Activated CD4-positive, alpha-beta T cell treated with anti-CD3 and anti-CD28 coated beads, Interleukin-10, Interleukin-2, amounts not matched to agents 100 ng/mL and 50 ng/mL, durations not matched to agents 16 hours and 8 hours (primary cell): Measurements from ENCODE around the gene MTCL1.
"Not testable (repeated sequence)": the region's sequence is repeated elsewhere in the genome, so short reads cannot be mapped to it uniquely, and the experiment has no call there.

Experiments
- DNase-seq: peaks from one replicate; pipeline ENCODE4 v3.0.0-alpha.2; 2020

The MTCL1 gene

DNA sequence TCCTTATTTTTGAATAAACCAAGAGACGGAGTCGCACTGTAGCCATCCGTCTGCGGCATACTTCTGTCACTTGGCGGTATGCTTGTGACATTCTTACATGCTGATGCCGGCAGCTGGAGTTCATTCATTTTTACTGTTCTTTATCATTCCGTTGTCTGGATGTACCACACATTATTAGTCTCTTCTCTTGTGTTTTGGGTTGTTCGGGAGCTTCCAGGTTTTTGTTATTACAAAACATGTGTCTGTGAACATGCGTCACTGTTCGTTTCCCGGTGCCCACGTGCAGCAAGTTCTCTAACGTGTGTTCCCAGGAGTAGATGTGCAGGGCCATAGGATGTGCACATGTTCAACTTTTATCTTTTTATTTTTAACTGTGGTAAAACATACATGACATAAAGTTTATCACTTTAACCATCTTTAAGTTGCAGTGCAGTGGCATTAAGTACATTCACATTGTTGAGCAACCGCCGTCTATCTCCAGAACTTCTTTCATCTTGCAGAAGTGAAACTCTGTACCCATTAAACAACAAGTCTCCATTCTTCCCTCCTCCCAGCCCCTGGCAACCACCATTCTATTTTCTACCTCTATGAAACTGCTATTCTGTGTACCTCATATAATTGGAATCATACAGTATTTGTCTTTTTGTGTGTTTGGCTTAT lies 40.1 kb downstream of the MTCL1 start:
- no peak for DNase-seq

DNA sequence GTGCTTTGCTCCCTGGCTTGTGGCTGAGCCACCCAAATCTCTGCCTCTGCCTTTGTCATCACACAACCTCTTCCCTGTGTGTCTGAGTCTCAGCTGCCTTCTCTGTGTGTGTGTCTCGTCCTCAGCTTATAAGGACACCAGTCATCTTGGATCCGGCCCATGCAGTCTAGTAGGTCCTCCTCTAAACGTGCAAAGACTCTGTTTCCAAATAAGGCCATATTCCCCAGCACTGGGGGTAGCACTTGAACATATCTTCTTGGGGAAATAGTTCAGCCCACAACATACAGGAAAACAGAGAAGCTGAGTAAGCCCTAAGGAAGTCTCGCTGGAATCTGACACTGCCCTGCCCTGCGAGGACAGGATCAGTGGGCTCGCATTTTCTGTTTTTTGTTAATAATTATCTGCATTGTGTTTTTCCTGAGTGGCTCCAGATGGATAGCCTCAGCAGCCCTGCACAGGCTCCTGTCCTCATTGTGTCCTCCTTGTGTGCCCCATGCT lies 42.1 kb downstream of the MTCL1 start:
- DNase-seq: no peak

DNA sequence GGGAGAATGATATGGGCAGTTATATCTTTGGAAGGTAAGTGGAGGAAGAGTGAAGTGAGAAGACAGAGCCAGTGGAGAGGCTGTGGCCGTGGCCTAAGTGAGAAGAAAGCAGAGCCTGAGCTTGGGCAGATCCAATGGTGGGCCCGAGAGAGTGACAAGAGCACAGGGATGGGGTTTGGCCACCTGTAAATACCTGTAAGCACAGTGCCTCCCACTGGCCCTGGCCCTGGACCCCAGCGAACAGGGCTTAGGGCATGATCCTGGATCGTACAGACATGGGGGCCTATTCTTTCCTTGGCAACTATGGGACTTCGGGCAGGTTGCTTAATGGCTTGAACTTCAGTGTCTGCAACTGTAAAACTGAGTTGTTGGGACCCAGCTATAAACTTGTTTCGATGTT lies 44.1 kb downstream of the MTCL1 start:
- no peak for DNase-seq

DNA sequence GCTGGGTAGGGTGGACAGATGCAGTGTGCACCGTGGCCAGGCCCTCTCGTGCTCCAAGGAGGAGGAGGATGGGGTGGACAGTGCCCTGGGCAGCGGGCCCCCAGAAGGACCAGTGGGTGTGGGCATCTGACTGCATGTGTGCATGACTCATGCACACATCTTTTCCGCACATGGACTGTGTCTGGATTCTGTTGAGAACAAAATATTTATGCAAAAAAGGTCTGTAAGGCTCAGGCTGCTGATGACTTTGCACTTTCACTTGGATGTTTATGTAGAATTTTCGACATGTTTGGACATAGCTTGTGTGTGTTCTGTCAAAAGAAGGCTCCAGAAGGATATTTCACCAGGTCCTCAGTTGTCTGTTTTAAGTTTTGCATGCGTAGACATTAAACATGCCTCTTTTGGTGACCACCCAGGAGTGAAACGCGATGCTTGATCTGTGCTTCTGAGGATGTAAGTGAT lies 45.6 kb downstream of the MTCL1 start:
- no peak for DNase-seq

DNA sequence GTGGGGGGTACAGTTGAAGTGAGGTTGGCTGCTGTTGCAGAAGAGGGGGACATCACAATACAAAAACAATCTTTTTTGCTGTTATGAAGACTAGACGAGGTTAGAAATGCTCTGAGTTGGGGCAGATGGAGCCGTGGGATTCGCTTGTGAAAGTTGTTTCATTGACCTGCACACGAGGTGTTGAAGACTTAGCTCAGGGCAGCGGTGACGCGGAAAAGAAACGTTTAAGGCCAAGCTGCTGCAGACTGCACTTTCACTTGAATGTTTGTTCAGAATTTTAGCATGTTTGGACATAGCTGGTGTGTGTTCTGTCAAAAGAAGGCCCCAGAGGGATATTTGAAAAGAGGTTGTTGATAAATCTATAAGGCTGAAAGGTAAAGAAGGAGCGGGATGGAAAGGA lies 46.3 kb downstream of the MTCL1 start:
- no peak for DNase-seq

DNA sequence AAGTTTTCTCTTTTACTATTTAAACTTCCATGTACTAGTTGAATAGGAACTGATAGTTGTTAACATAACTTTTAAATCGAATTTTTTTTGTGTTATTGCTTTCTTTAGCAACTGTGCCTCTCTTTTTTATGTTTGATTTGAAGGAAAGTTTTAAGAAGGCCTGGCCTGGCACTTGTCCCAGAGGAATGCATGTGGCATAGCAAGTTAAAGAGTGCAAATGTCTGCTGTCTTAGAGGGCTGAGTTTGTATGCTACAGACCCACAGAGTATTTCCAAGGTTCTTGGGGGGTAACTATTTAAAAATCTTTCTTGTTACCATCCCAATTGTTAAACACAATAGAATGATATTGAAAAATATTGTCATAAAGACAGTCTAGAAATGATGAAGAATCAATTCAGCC lies 47.0 kb downstream of the MTCL1 start:
- DNase-seq: no peak

DNA sequence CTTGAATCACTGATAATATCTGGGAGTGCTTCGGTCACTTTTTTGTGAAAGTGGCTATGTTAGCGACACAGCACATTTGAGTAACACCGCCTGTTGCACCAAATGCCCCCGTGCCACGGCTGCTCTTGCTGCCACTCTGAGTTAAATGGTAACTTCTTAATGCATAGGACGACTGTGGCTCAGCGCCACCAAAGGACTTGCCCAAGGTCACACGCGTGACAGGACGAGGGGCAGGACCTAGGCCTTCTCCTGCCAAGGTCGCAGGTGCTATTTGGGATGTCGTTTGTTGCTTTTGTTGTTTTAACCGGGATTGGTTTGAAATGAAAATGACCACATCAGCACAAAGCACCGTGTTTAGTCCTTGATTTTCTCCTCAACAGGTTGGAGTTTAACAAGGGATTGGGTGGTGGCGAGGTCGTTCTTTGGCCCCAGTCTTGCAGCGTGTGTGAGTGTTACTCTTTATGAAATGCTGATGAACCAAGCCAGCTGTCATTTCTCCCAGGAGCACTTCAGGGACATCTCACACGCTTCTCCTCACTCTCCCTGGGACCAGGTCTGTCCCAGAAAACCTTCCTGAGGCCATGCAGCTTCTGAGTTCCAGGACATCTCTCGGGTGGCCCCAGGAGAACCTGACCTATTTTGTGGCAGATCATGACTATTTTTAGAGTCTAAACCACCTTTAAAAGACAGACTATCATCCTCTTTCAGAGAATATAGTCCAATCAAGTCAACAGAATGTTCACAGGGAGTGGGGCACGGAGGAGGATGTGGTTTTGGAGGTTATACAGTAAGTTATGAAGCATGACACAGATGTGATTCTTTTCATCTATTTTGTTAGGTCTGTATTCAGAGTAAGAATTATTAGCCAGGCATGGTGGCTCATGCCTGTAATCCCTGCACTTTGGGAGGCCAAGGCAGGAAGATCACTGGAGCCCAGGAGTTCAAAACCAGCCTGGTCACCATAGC lies 49.9 kb downstream of the MTCL1 start:
- peak; percentile 31 for DNase-seq

DNA sequence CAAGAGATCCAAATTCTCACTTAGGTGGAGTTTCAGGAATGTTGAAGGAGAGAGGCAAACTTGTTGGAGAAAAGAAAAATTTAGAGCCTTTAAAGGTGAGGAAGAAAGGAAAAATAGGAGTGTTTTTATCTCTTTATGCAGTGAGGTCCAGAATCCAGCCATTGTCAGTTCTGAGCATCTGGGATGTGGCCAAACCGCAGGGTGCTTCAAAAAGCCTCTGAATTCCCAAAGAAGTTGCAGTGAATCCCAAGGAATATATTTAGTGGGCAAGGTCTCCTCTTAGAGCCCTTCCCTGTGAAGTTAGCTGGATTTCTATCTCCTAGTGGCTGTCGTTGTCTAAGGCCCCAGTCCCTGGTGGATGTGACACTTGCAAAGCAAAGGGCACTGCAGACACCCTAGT lies 51.2 kb downstream of the MTCL1 start:
- no peak for DNase-seq

DNA sequence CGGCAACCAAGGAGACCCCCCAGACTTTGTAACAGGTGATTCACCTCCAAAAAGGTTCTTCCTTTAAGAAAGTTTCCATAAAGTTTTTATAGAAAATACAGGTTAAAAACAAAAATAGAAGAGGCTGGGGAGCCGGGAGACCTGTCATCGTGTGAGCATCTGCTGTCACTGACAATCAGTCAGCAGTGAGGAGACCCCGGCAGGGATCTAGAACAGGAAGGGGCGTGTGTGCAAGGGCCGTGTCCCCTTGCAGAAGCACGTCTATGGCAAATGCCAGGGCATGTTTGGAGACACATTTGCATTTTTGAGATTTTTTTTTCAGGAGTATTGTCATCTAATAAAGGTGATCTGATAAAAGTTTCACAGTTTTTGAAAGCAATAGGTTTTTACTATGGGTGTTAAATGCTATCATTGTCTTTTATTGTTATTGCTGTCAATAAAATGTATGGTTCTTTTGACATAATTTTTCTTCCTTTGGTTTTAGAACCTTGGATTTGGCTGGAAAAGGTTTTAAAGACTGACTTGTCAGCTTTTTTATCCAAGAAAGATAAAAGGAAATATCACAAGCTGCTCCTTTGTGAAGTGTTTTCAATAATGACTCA lies 52.1 kb downstream of the MTCL1 start:
- DNase-seq: no peak

DNA sequence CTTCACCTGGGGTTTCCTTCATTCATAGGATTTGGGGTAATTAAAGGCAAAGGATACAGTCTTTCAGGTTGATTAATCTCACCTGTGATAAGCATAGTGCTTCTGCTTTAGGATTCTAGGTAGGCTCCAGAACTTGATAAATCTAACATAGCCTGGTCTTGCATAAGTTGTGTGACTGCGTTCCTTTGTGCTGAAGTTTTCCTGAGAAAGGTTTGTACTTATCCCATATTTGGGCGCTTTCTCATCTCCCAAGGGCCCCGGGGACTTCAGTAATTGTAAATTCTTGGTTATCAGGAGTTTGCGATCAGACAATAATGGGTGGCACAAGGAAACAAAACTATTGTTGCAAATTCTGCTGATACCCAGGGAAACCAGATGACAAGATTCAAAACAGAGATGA lies 53.1 kb downstream of the MTCL1 start:
- no peak for DNase-seq

DNA sequence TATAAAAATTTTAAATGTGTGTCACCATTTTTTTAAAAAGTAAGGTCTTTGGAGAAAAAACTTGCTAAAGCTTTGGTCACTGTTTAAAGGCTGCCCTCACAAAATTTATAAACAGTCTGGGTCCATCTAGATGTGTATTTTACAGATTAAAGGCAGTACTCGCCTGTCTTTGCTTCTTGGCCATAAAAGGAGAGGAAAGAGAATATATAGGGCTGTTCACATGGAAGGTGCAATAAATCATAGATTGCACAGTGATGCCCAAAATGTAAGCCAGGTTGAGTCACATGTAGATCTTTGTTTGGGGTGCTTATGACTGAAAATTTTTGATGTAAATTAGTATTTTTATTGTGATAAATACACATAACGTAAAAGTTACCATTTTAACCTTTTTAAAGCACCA lies 55.6 kb downstream of the MTCL1 start:
- no peak for DNase-seq

DNA sequence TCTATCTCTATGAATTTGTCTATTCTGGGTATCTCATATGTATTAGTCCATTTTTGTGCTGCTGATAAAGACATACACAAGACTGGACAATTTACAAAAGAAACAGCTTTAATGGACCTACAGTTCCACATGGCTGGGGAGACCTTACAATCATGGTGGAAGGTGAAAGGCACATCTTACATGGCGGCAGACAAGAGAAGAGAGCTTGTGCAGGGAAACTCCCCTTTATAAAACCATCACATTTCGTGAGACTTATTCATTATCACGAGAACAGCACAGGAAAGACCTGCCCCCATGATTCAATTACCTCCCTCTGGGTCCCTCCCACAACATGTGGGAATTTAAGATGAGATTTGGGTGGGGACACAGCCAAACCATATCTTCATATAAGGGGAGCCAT lies 56.2 kb downstream of the MTCL1 start:
- not testable (repeated sequence) for DNase-seq

DNA sequence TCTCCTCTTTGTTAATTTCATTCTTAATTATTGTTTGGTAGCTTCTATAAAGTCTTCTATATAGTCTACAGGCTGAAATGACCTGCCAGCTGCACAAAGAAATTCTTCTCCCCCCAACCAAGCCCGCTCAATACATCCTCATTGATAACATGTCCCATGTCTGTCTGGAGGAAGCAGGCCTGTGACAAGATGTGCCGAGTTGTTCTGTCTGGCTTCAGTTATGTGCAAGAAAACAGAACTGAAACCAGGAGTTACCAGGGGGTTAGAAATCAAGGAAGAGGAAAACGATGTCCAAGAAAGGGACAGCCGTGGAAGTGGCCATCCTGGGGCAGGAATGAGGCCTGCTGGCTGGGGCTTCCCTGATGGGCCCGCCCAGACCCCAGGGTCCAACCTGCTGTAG lies 57.6 kb downstream of the MTCL1 start:
- no peak for DNase-seq

DNA sequence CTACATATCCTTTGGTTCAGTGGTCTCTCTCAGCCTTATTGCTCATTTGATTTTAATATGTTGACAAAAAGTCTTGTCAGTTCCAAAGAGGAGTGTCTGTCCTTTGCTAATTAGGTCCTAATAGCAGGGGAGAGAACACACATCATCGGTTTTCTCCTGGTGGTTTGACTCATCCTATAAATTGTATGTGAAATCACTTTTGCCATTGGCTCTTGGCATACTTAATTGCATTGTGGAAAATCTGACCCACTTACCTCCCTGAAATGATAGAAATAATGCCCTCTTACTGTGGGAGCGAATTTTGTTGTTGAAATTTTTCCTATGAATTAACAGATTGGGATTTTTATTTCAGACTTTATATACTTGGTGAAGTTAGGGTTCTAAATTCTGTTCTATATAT lies 58.3 kb downstream of the MTCL1 start:
- no peak for DNase-seq

DNA sequence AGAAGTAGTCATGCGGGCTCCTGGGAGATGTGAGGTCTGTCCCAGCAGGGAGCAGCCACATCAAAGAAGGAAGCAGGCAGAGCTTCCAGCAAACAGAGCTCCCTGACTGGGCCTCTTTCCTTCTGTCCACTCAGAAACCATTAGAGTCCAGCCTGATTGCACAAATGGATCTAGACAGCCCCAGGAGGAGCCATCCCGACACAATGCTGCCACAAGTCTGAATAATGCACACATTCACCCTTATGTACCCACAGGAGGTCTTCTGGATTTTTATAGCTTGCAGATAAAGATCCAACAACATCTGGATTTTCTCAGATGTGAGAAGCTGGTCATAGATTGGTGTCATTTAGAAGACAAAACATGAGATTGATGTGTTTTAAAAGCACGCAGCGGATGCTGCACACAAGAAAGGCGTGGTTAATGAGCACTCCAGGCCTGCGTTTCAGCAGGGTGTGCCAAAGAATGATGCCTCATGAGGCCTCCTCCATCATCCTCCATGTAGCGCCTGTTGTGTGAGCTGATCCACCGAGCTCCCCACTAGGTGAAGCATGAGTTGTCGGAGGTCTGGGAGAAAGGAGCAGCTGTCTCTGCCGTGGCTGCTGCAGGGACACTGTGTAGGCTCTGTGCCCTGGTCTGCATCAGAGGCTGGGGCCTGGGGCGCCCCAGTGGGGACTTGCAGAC lies 60.6 kb downstream of the MTCL1 start:
- no peak for DNase-seq

DNA sequence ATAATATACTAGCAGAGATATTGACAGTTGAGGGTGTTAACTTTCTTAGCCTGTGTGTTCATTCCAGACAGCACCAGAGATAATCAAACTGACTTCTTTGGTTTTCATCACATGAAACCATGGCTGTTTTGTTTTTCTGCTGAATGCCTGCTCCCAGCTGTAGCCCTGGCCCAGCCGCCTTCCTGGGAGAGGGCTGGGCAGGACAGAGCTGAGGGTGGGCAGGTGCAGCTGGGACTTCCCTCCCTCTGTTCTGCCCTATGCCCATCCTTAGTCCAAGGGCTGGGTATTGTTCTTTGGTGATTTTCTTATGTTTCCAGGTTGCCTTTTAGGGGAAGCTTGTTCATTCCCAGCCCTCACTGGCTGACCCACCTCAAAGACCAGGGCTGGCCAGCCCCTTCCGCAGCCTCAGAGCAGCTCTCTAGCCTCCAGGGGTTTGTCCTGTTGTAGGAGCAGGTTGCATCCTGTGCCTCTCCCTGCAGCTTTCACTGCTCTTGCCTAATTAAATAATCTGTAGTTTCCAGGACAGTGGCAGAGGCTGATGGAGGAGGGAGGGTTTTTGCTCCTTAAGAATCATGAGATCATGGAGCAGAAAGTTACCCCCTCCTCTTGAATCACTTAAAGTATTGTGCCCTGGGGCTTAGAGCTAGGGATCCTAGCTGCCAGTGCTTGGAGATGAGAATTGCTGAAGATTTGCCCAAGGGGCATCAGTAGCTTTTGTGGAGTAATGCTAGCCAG lies 61.4 kb downstream of the MTCL1 start:
- no peak for DNase-seq

DNA sequence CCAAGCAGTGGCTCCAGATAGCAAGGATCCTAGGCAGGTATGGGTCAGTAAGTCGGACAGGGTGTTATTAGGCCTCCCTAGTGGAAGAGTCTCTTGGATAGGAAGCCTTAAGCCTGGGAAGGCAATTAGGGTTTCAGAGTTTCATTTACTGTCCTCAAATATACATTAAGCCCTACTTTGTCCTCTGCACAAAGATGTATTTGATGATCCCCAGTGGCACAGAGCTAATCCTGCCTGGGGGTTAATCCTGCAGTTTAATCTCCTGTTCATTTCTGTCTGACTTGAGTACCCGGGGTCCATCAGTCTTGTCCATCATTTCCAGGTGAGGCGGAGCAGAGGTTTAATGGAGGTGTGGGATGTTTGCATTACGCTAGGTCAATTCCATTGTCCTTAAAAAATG lies 62.0 kb downstream of the MTCL1 start:
- no peak for DNase-seq

DNA sequence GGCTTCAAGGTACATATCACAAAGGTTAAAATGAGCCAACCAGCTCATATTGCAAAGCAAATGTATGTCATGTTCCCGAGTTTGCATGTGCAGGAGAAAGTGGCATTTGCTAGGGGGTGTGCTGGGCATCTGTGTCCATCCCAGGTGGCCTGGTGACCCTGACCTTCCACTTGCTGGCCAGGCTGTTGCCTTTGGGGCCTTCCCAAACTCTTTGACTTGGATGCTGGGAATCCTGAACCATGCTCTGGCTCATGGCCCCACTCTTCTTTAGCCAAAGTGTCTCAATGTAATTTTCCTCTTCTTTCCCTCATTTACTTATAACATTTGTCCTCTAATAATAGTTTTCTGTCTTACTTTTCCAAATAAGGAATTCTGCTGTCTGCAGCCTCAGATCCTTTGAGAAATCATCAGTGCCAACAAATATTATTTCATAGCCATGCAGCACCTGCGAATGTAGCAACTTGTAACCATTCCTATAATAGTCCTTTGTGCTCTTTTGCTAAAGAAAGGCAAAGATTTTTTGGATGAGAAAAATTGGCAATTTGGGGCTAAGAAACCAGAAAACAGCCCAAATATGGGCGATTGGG lies 64.2 kb downstream of the MTCL1 start:
- DNase-seq: no peak

DNA sequence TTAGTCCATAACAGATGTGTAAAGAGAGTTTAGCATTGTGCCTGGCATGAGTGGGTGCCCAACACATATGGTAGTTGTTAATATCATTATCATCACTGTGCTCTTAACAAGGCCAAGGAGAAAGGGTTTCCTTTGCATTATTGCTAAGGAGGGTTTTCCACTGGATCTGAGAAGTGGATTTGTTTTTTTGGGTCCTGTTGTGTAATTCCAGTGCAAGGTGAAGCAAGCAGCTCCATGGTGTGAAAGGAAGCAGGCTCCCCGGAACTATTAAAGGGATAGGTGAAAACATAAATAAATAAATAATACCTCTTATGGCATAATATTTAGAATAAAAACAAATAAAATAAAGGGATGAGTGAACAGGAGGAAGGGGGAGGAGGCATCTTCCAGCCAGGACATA lies 65.3 kb downstream of the MTCL1 start:
- no peak for DNase-seq

DNA sequence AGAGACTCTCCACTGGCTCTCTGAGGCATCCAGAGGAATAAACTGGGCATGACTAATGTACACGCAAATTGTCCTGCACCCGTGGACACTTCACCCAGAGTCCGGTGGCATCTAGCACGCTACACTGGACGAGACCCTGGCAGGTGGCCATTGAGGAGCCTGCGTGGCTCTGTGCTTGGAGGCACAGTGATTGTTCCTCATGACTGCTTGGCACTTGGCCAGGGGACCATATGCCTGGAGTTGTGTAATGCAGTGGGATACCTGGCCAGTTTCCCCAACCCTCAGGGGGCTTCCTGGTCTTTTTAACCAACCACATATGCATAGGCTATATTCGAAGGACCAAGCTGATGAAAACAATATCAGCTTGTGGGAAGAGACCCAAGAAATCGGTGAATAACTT lies 66.6 kb downstream of the MTCL1 start:
- DNase-seq: no peak

DNA sequence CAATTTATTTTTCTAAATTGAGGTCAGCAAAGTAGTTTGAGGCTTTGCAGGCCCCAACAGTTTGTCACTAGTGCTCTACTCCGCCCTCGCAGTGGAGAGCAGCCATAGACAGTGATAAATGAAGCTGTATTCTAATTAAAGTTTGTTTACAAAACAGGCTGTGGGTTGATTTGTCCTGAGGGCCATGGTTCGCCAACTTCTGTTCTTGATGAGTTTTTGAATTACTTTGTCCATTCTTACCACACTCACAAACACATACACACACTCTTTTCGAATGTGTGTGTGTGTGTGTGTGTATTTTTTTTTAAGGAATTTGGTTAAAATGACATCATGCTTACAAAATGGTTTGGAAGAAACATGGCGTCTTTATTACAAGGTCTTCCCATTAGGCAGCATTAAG lies 68.6 kb downstream of the MTCL1 start:
- DNase-seq: no peak
